ENCODE data around the gene KRTAP12-2.
"Not testable (repeated sequence)": the region's sequence is repeated elsewhere in the genome, so short reads cannot be mapped to it uniquely, and the experiment has no call there.

Gene KRTAP12-2

GRCh38 chr21:44650265-44650972, 16.3 kb downstream of the KRTAP12-2 start:
- DNase-seq (ENCODE audit: low read depth in 2 of 2), result no peak

- DNase-seq (ENCODE audit: low read depth in 2 of 2), result no peak
These were observed 17.1 kb downstream of the KRTAP12-2 start for GRCh38 chr21:44649521-44650100.

- no peak for DNase-seq (ENCODE audit: low read depth in 2 of 2)
These were observed 18.0 kb downstream of the KRTAP12-2 start for GRCh38 chr21:44648557-44649311.

- no peak for DNase-seq (ENCODE audit: low read depth in 2 of 2)
These were observed 19.5 kb downstream of the KRTAP12-2 start for GRCh38 chr21:44647222-44647552.

GRCh38 chr21:44646366-44647221, 20.1 kb downstream of the KRTAP12-2 start, which contains the start of gene KRTAP10-11:
TSS of gene KRTAP10-11 (plus strand) at chr21:44646414. CDS start at chr21:44646459, 45 bp downstream.
- not testable (repeated sequence) for DNase-seq (ENCODE audit: low read depth in 2 of 2)

- DNase-seq (ENCODE audit: low read depth in 2 of 2), result no peak
These were observed 21.8 kb downstream of the KRTAP12-2 start for GRCh38 chr21:44644878-44645277.

- no peak for DNase-seq (ENCODE audit: low read depth in 2 of 2)
These were observed 22.9 kb downstream of the KRTAP12-2 start for GRCh38 chr21:44643741-44644310.

GRCh38 chr21:44640761-44641160, 26.0 kb downstream of the KRTAP12-2 start:
- no peak for DNase-seq (ENCODE audit: low read depth in 2 of 2)

- no peak for DNase-seq (ENCODE audit: low read depth in 2 of 2)
These were observed 27.4 kb downstream of the KRTAP12-2 start for GRCh38 chr21:44639331-44639655.

GRCh38 chr21:44638506-44639330, 28.0 kb downstream of the KRTAP12-2 start:
- DNase-seq (ENCODE audit: low read depth in 2 of 2), result not testable (repeated sequence)

- not testable (repeated sequence) for DNase-seq (ENCODE audit: low read depth in 2 of 2)
These were observed 28.8 kb downstream of the KRTAP12-2 start for GRCh38 chr21:44637851-44638348.

- no peak for DNase-seq (ENCODE audit: low read depth in 2 of 2)
These were observed 29.5 kb downstream of the KRTAP12-2 start, which contains the start of gene KRTAP10-10 for GRCh38 chr21:44637018-44637850. TSS of gene KRTAP10-10 (plus strand) at chr21:44637356. CDS start at chr21:44637418, 62 bp downstream.

- no peak for DNase-seq (ENCODE audit: low read depth in 2 of 2)
These were observed 30.3 kb downstream of the KRTAP12-2 start for GRCh38 chr21:44636209-44637017.

GRCh38 chr21:44632067-44632466, 34.7 kb downstream of the KRTAP12-2 start:
- no peak for DNase-seq (ENCODE audit: low read depth in 2 of 2)

GRCh38 chr21:44630440-44630839, 36.3 kb downstream of the KRTAP12-2 start:
- DNase-seq (ENCODE audit: low read depth in 2 of 2), result no peak

GRCh38 chr21:44628707-44629391, 37.9 kb downstream of the KRTAP12-2 start:
- no peak for DNase-seq (ENCODE audit: low read depth in 2 of 2)

- not testable (repeated sequence) for DNase-seq (ENCODE audit: low read depth in 2 of 2)
These were observed 38.9 kb downstream of the KRTAP12-2 start for GRCh38 chr21:44627831-44628233.
